AG10803 (cell line): ENCODE measurements around the gene POFUT1.

ENCODE experiments used
- DNase-seq: peaks from one replicate; pipeline ENCODE4 v3.0.0; 2010; ENCODE audit warnings: low read depth
- H3K4me3 ChIP-seq: 2 replicates; pipeline ENCODE4 v1.5.1; 2011; ENCODE audit warnings: mild to moderate bottlenecking, low read length, control low read depth
- CTCF ChIP-seq: conservative IDR thresholded peaks from 2 replicates; pipeline ENCODE4 v1.5.1; 2011; ENCODE audit warnings: mild to moderate bottlenecking, low read length, control low read depth, inconsistent platforms

The POFUT1 gene

GRCh38 chr20:32282461-32282860 lies 74.8 kb downstream of the POFUT1 start:
- no peak for TF ChIP-seq CTCF
- DNase-seq: no peak
- no peak overlapping the region for H3K4me3 ChIP-seq

GRCh38 chr20:32285082-32285620 lies 77.5 kb downstream of the POFUT1 start:
- H3K4me3 ChIP-seq: no peak overlapping the region
- DNase-seq: no peak
- TF ChIP-seq CTCF: no peak

GRCh38 chr20:32285621-32286371 lies 78.1 kb downstream of the POFUT1 start:
- DNase-seq: peak; percentile 25
- H3K4me3 ChIP-seq: no peak overlapping the region
- TF ChIP-seq CTCF: no peak

GRCh38 chr20:32287231-32287638 lies 79.6 kb downstream of the POFUT1 start:
- TF ChIP-seq CTCF: no peak
- DNase-seq: no peak
- H3K4me3 ChIP-seq: no peak overlapping the region
